Tibial nerve (tissue), 4 donors: ENCODE results near the gene PROX1.

Experiments used
- CTCF ChIP-seq, 5 experiments: fragments of 200-600 bp in 3 of 5; fragments of 450-650 bp in 2 of 5; sonication (generic) in 3 of 5; IDR thresholded peaks; one replicate each; pipeline ENCODE4 v1.5.1; 2016 to 2019; ENCODE audit warnings: antibody characterized with exemption in 5 of 5, mild to moderate bottlenecking in 3 of 5, moderate library complexity in 2 of 5
- EP300 ChIP-seq, 2 donors: sonication (generic); formaldehyde crosslinking; IDR thresholded peaks; one replicate each; pipeline ENCODE4 v1.6.1; 2017; ENCODE audit warnings: antibody characterized with exemption in 2 of 2, mild to moderate bottlenecking in 1 of 2
- POLR2A ChIP-seq, 2 donors: fragments of 450-650 bp; IDR thresholded peaks; one replicate each; pipeline ENCODE4 v1.6.1; 2017; ENCODE audit warnings: antibody characterized with exemption in 2 of 2, mild to moderate bottlenecking in 2 of 2, moderate library complexity in 2 of 2

DNA sequence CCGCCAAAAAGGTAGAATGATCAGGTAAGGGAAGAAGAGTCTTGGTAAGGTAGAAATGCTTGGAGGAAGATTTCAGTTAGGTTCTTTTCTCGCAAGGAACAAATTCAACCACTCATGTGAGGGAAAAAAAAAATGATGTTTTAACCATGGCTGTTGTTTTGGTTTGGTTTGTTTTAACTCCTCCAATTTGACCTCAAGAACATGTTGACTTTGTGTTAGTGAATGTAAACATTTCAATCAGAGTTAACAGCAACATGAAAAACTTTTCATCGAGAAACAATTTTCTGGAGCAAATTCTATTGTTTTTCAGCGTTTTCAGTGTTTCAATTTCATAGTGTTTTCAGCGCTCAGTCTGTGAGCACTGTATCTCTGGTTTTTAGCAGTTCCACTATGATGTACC is 49.0 kb upstream of the PROX1 start:
- TF ChIP-seq POLR2A (IDR thresholded peaks at IDR 0.05) (no peak), CTCF (IDR thresholded peaks at IDR 0.05) (no peak), EP300 (IDR thresholded peaks at IDR 0.05) (no peak)
